Activated naive CD4-positive, alpha-beta T cell treated with Interleukin-2 at 50 U/mL for 16 hours (primary cell): ENCODE data around the gene RABGAP1.

Experiments used
- DNase-seq: peaks from one replicate; pipeline ENCODE4 v3.0.0-alpha.2; 2020

Gene RABGAP1

GRCh38 chr9:123115146-123115913 lies 174.5 kb downstream of the RABGAP1 start:
- no peak for DNase-seq

GRCh38 chr9:123116036-123116435 lies 175.2 kb downstream of the RABGAP1 start:
- DNase-seq: no peak

DNA sequence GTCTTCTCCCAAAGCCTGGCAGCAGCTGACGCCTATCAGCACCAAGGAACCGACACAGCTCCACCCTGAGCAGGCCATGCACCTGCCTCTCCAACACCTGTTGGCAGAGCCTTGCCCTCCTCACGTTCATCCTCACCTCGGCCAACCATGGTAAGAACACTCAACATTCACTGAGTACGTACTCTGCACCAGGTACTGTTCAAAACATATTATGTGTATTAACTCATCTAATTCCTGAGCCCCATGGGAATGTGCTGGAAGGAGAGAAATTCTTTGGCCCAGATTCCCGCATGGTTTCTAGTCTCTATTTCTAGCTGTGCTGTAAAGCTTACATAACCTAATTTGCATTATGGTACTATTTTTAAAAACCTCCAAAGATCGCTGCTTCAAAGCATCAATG lies 178.7 kb downstream of the RABGAP1 start:
- no peak for DNase-seq

- DNase-seq: no peak
Measured at GRCh38 chr9:123120131-123120530, 179.3 kb downstream of the RABGAP1 start.

DNA sequence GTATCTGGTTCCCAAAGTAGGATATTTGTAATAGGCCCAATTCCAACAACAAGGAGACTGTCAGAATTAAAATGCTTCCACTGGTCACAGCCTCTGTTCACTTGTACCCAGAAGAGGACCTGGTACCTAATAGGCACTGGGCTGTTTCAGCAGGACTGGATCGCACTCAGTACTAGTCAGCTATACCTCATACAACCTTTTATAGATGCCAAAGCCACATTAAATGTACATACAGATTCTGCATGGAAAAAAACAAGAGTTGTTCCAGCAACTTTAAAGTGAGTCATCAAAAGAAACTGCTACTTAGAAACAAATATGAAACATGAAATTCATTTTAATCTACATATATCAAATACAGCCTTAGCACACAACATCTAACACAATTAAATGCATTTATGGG lies 180.1 kb downstream of the RABGAP1 start:
- DNase-seq: no peak

GRCh38 chr9:123121457-123121856 lies 180.6 kb downstream of the RABGAP1 start:
- DNase-seq: no peak

DNA sequence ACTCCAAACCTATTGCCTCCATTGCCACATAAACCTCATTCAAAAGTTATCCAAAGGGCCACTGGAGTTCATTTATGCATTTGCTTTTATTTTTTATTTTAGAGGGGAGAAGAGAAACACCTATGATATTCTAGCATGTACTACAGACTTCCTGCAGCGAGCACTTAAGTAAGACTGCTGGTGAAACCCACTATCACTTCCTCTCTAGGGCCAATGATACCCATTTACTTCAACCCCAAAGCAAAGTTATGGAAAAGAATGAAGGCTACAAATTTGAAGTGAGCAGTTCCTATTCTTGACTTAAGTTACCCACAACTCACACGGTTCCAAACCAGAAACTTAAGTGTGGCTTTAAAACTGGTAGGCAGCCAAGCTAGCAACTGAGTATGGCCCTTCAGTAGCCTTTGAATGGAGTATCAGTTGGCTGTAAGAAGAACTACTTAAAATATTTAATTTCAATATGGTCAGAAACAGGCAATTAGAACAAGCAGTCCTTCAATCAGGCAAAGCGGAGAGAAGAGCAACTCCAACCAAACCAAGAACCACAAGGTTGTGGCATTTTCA lies 186.8 kb downstream of the RABGAP1 start:
- DNase-seq: no peak

GRCh38 chr9:123128591-123128990 lies 187.8 kb downstream of the RABGAP1 start:
- DNase-seq: no peak

GRCh38 chr9:123129423-123129822 lies 188.6 kb downstream of the RABGAP1 start:
- DNase-seq: no peak

GRCh38 chr9:123131258-123131657 lies 190.4 kb downstream of the RABGAP1 start:
- no peak for DNase-seq

GRCh38 chr9:123131993-123132392 lies 191.2 kb downstream of the RABGAP1 start:
- no peak for DNase-seq

- no peak for DNase-seq
Measured at GRCh38 chr9:123132696-123133095, 191.9 kb downstream of the RABGAP1 start.

DNA sequence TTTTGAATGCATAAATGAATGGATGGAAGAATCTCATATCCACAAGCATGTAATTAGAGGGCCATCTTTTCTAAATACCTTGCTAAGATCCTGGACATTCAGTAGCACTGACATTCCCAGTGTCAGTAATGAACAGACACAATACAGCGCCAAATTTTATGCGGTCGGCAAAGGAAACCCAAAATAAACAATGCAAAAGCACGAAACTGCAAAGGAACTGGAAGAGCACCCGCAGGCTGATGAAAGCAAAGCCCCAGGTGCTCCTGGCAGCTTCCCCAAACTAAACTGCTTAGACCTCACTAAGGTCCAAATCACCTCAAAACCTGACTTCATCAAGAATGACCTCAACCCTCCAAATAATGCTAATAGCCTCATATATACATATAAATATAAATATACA lies 194.6 kb downstream of the RABGAP1 start:
- DNase-seq: no peak

DNA sequence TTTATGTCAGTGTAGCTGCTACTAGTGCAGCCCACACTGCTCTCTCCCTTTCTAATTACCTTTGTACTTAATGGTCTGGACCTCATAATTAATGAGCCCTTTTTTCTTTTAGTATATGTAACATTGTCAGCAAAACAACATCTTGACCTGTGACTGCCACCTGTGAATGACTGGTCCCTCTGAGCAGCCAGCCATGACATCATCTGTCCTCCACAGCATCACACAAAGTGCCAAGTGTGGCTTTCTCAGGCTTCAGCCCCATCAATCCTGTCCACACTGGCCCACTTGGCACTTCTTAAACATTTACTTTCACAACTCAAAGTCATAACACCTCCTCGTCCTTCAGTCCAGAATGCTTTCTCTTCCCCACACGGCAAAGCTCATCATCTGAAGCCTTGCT lies 197.3 kb downstream of the RABGAP1 start:
- no peak for DNase-seq

- no peak for DNase-seq
Measured at GRCh38 chr9:123149067-123149466, 208.2 kb downstream of the RABGAP1 start.

GRCh38 chr9:123150708-123151503 lies 210.1 kb downstream of the RABGAP1 start:
- DNase-seq: no peak
